Hepatocyte (in vitro differentiated cells): ENCODE measurements around the gene EVPLL. TPM values are rescaled to one million over a fixed set of nuclear protein-coding genes. Genes with fewer than 3 reads are reported as not detected.
"Not testable (repeated sequence)": the region's sequence is repeated elsewhere in the genome, so short reads cannot be mapped to it uniquely, and the experiment has no call there.

Experiments
- DNase-seq: peaks from one replicate; pipeline ENCODE4 v3.0.0-alpha.2; 2016; ENCODE audit warnings: low spot score
- H2AFZ ChIP-seq: fragments of 200-600 bp; sonication (generic); 2 replicates; pipeline ENCODE4 v1.6.0; 2016; ENCODE audit warnings: antibody characterized with exemption, mild to moderate bottlenecking
- H3K27ac ChIP-seq: fragments of 200-600 bp; sonication (generic); 2 replicates; pipeline ENCODE4 v1.5.1; 2016; ENCODE audit warnings: mild to moderate bottlenecking
- H3K27me3 ChIP-seq: fragments of 200-600 bp; sonication (generic); 2 replicates; pipeline ENCODE4 v1.6.1; 2016
- H3K36me3 ChIP-seq: fragments of 200-600 bp; sonication (generic); replicated peaks from 2 replicates; pipeline ENCODE4 v1.5.1; 2016; ENCODE audit warnings: low read depth; ENCODE audit not compliant: insufficient read depth
- H3K4me1 ChIP-seq: fragments of 200-600 bp; sonication (generic); 2 replicates; pipeline ENCODE4 v1.5.1; 2016; ENCODE audit warnings: mild to moderate bottlenecking, moderate library complexity; ENCODE audit not compliant: insufficient read depth
- H3K4me2 ChIP-seq: fragments of 200-600 bp; sonication (generic); 2 replicates; pipeline ENCODE4 v1.6.0; 2016
- H3K4me3 ChIP-seq: fragments of 200-600 bp; sonication (generic); 2 replicates; pipeline ENCODE4 v1.5.1; 2016; ENCODE audit warnings: mild to moderate bottlenecking
- H3K79me2 ChIP-seq: fragments of 200-600 bp; sonication (generic); 2 replicates; pipeline ENCODE4 v1.6.0; 2017; ENCODE audit warnings: mild to moderate bottlenecking
- H3K9me2 ChIP-seq: fragments of 200-600 bp; sonication (generic); replicated peaks from 2 replicates; pipeline ENCODE4 v1.6.0; 2017; ENCODE audit warnings: mild to moderate bottlenecking; ENCODE audit not compliant: insufficient read depth
- H3K9me3 ChIP-seq: fragments of 200-600 bp; sonication (generic); 2 replicates; pipeline ENCODE4 v1.5.1; 2016; ENCODE audit warnings: low read depth, mild to moderate bottlenecking
- H4K20me1 ChIP-seq: fragments of 200-600 bp; sonication (generic); 2 replicates; pipeline ENCODE4 v1.6.0; 2016; ENCODE audit warnings: mild to moderate bottlenecking; ENCODE audit not compliant: insufficient read depth, poor library complexity, severe bottlenecking
- EZH2 ChIP-seq: fragments of 200-600 bp; sonication (generic); IDR thresholded peaks from 2 replicates; pipeline ENCODE4 v1.6.1; 2016; ENCODE audit warnings: antibody characterized with exemption, mild to moderate bottlenecking, borderline replicate concordance
- EZH2phosphoT487 ChIP-seq: fragments of 200-600 bp; sonication (generic); IDR thresholded peaks from one replicate; pipeline ENCODE4 v1.6.1; 2018; ENCODE audit warnings: antibody characterized with exemption, mild to moderate bottlenecking, low read depth, moderate library complexity; ENCODE audit not compliant: unreplicated experiment, severe bottlenecking
- WGBS: methylation state at CpG from one replicate; pipeline ENCODE4 v1.1.6; 2016; ENCODE audit warnings: low lambda C conversion rate; ENCODE audit errors: missing lambda C conversion rate; 5-methylcytosine and 5-hydroxymethylcytosine counted together
- polyA plus RNA-seq: library from polyadenylated mRNA; unstranded; fragments of >200 nt; fragmentation: Nextera tagmentation; extraction: Ambion mirVana; gene quantifications from 2 replicates; pipeline ENCODE4 v1.2.1, GENCODE V29; 2016
- total RNA-seq: library from RNA; depleted of rRNA; stranded (reverse); fragments of >200 nt; gene quantifications from 2 replicates; pipeline ENCODE4 v1.2.3, GENCODE V29; 2014
- TF ChIP-seq, protein P1 (sequence below): fragments of 200-600 bp; sonication (generic); IDR thresholded peaks from 2 replicates; pipeline ENCODE4 v1.5.1; 2016; ENCODE audit warnings: antibody characterized with exemption, mild to moderate bottlenecking; ENCODE audit not compliant: poor library complexity

EVPLL gene
- total and polyA plus RNA-seq, 2 experiments from 2014 or later: not detected

DNA sequence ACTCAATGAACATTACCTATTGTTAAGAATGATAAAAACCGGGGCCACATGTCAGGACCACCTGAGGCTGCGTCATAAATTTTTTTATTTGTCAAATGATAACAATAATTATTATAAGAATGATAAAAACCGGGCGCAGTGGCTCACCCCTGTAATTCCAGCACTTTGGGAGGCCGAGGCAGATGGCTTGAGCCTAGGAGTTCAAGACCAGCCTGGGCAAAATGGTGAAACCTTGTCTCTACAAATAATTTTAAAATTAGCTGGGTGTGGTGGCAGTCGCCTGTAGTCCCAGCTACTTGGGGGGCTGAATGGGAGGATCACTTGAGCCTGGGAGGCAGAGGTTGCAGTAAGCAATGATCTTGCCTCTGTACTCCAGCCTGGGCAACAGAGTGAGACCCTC lies 13.4 kb upstream of the EVPLL start:
- Histone ChIP-seq H2AFZ (no peak overlapping the region), H3K36me3 (no peaks in the 10 kb centered on the region), H3K27me3 (no peaks in the 10 kb centered on the region), H3K4me2 (no peak overlapping the region), H3K27ac (no peak overlapping the region), H3K9me2 (no peaks in the 10 kb centered on the region), H3K9me3 (no peaks in the 10 kb centered on the region), H3K79me2 (peaks cover 16% of the 10 kb centered on the region), H4K20me1 (no peaks in the 10 kb centered on the region), H3K4me1 (peaks cover 7% of the 10 kb centered on the region), H3K4me3 (no peak overlapping the region)
- TF ChIP-seq EZH2phosphoT487: no peak
- no peak for TF ChIP-seq EZH2
- TF ChIP-seq, protein P1, sequence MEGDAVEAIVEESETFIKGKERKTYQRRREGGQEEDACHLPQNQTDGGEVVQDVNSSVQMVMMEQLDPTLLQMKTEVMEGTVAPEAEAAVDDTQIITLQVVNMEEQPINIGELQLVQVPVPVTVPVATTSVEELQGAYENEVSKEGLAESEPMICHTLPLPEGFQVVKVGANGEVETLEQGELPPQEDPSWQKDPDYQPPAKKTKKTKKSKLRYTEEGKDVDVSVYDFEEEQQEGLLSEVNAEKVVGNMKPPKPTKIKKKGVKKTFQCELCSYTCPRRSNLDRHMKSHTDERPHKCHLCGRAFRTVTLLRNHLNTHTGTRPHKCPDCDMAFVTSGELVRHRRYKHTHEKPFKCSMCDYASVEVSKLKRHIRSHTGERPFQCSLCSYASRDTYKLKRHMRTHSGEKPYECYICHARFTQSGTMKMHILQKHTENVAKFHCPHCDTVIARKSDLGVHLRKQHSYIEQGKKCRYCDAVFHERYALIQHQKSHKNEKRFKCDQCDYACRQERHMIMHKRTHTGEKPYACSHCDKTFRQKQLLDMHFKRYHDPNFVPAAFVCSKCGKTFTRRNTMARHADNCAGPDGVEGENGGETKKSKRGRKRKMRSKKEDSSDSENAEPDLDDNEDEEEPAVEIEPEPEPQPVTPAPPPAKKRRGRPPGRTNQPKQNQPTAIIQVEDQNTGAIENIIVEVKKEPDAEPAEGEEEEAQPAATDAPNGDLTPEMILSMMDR: no peak
- no peak for DNase-seq
- 90% methylated on average over 6 of the region's 6 CpGs for WGBS

DNA sequence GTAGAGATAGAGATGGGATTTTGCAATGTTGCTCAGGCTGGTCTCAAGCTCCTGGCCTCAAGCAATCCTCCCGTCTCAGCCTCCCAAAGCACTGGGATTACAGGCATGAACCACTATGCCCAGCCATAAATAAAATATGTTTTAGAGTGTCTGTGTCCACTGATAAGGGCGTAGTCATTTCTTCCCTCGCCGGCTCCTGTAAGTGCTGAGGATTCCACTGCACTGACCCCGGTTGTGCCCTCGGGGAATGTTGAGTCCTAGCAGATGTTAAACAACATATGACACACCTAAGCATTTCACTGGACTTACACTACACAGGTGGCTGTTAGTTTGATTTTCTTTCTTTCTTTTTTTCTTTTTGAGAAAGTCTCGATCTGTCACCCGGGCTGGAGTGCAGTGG lies 8.6 kb upstream of the EVPLL start:
- H3K9me3 ChIP-seq: no peaks in the 10 kb centered on the region
- TF ChIP-seq EZH2phosphoT487 (no peak), EZH2 (no peak)
- TF ChIP-seq, protein P1: no peak
- no peak overlapping the region for H3K4me3 ChIP-seq
- no peaks in the 10 kb centered on the region for H3K36me3 ChIP-seq
- no peak for DNase-seq
- WGBS: 64% methylated on average over 8 of the region's 8 CpGs
- H3K27ac ChIP-seq: no peak overlapping the region
- H4K20me1 ChIP-seq: no peaks in the 10 kb centered on the region
- no peaks in the 10 kb centered on the region for H3K27me3 ChIP-seq
- H3K9me2 ChIP-seq: no peaks in the 10 kb centered on the region
- H2AFZ ChIP-seq: no peak overlapping the region
- no peaks in the 10 kb centered on the region for H3K4me1 ChIP-seq
- H3K79me2 ChIP-seq: no peaks in the 10 kb centered on the region
- H3K4me2 ChIP-seq: no peak overlapping the region

DNA sequence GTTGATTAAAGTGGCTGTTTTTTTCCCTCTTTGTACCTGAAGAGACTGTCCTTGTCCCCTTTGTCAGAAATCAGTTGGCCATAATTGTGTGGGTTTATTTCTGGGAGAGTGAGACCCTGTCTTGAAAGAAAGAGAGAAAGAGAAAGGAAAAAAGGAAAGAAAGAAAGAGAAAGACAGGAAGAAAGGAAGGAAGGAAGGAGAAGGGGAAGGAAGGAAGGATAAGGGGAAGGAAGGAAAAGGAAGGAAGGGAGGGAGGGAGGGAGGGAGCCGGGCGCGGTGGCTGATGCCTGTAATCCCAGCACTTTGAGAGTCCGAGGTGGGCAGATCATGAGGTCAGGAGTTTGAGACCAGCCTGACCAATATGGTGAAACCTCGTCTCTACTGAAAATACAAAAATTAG lies 6.8 kb upstream of the EVPLL start:
- Histone ChIP-seq H3K9me2 (no peaks in the 10 kb centered on the region), H4K20me1 (no peaks in the 10 kb centered on the region), H3K4me2 (no peak overlapping the region), H3K9me3 (no peaks in the 10 kb centered on the region), H3K36me3 (no peaks in the 10 kb centered on the region), H3K4me3 (no peak overlapping the region), H3K27ac (no peak overlapping the region), H3K4me1 (no peaks in the 10 kb centered on the region), H2AFZ (no peak overlapping the region), H3K27me3 (no peaks in the 10 kb centered on the region), H3K79me2 (no peaks in the 10 kb centered on the region)
- WGBS: 79% methylated on average over 2 of the region's 5 CpGs
- TF ChIP-seq EZH2phosphoT487: no peak
- TF ChIP-seq, protein P1: no peak
- no peak for TF ChIP-seq EZH2
- DNase-seq: no peak

DNA sequence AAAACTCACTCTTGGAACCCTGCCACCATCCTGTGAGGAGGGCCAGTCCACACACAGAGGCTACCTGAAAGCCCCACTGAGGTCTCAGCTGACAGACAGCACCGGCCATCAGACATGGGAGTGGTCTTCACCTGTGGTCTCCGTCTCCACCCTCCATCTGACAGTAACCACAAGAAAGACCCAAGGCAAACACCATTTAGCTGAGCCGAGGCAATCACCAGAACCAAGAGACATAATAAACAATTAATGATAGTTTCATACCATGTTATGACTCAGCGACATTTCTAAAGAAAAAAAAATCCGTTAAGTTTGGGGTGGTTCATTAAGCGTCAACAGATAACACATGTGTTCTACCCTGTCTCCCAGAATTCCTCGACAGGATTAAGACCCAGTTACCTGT lies 6.1 kb upstream of the EVPLL start:
- H2AFZ ChIP-seq: no peak overlapping the region
- H3K4me2 ChIP-seq: no peak overlapping the region
- no peaks in the 10 kb centered on the region for H3K79me2 ChIP-seq
- DNase-seq: no peak
- H3K9me2 ChIP-seq: no peaks in the 10 kb centered on the region
- H3K9me3 ChIP-seq: no peaks in the 10 kb centered on the region
- H3K4me1 ChIP-seq: no peaks in the 10 kb centered on the region
- no peak overlapping the region for H3K4me3 ChIP-seq
- TF ChIP-seq, protein P1: no peak
- TF ChIP-seq EZH2 (no peak), EZH2phosphoT487 (no peak)
- H3K36me3 ChIP-seq: no peaks in the 10 kb centered on the region
- H3K27ac ChIP-seq: no peak overlapping the region
- no peaks in the 10 kb centered on the region for H4K20me1 ChIP-seq
- H3K27me3 ChIP-seq: no peaks in the 10 kb centered on the region
- 85% methylated on average over 7 of the region's 7 CpGs for WGBS

DNA sequence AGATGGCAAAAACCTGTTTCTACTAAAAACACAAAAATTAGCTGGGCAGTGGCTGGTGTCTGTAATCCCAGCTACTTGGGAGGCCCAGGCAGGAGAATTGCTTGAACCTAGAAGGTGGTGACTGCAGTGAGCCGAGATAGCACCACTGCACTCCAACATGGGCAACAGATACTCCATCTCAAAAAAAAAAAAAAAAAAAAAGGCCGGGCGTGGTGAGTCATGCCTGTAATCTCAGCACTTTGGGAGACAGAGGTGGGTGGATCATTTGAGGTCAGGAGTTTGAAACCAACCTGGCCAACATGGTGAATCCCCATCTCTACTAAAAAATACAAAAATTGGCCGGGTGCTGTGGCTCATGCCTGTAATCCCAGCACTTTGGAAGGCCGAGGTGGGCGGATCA lies 4.4 kb upstream of the EVPLL start:
- not testable (repeated sequence) for H3K79me2 ChIP-seq, H3K4me3 ChIP-seq, H3K4me1 ChIP-seq, H3K36me3 ChIP-seq, DNase-seq, H2AFZ ChIP-seq, H3K4me2 ChIP-seq, H3K9me3 ChIP-seq, H3K9me2 ChIP-seq, H4K20me1 ChIP-seq, H3K27ac ChIP-seq, H3K27me3 ChIP-seq
- 91% methylated on average over 6 of the region's 6 CpGs for WGBS
